IPS-18a (cell line): ENCODE measurements around the gene METTL21C.

Experiments
- H3K27ac ChIP-seq: one replicate; pipeline ENCODE4 v1.5.1; 2013; ENCODE audit warnings: low read length
- H3K27me3 ChIP-seq: one replicate; pipeline ENCODE4 v1.6.1; 2013; ENCODE audit warnings: mild to moderate bottlenecking, low read length; ENCODE audit not compliant: control insufficient read depth, insufficient read depth
- H3K36me3 ChIP-seq: one replicate; pipeline ENCODE4 v1.6.1; 2013; ENCODE audit warnings: low read depth, low read length; ENCODE audit not compliant: control insufficient read depth
- H3K4me1 ChIP-seq: one replicate; pipeline ENCODE4 v1.6.1; 2013; ENCODE audit warnings: low read depth, low read length; ENCODE audit not compliant: control insufficient read depth
- H3K4me3 ChIP-seq: one replicate; pipeline ENCODE4 v1.5.1; 2013; ENCODE audit warnings: low read length
- H3K9ac ChIP-seq: one replicate; pipeline ENCODE4 v1.6.1; 2013; ENCODE audit warnings: mild to moderate bottlenecking, low read length, moderate library complexity
- H3K9me3 ChIP-seq: one replicate; pipeline ENCODE4 v1.6.1; 2013; ENCODE audit warnings: low read depth, low read length; ENCODE audit not compliant: control insufficient read depth

The METTL21C gene

GRCh38 chr13:102680133-102680717, 14.6 kb downstream of the METTL21C start:
- Histone ChIP-seq H3K27ac (no peak overlapping the region), H3K4me1 (no peaks in the 10 kb centered on the region), H3K27me3 (no peaks in the 10 kb centered on the region), H3K4me3 (no peak overlapping the region), H3K9ac (no peak overlapping the region), H3K36me3 (peaks cover 43% of the 10 kb centered on the region), H3K9me3 (no peaks in the 10 kb centered on the region)

GRCh38 chr13:102679449-102680132, 15.3 kb downstream of the METTL21C start:
- Histone ChIP-seq H3K27ac (no peak overlapping the region), H3K9me3 (no peaks in the 10 kb centered on the region), H3K27me3 (no peaks in the 10 kb centered on the region), H3K4me1 (no peaks in the 10 kb centered on the region), H3K9ac (no peak overlapping the region), H3K4me3 (no peak overlapping the region), H3K36me3 (peaks cover 49% of the 10 kb centered on the region)

DNA sequence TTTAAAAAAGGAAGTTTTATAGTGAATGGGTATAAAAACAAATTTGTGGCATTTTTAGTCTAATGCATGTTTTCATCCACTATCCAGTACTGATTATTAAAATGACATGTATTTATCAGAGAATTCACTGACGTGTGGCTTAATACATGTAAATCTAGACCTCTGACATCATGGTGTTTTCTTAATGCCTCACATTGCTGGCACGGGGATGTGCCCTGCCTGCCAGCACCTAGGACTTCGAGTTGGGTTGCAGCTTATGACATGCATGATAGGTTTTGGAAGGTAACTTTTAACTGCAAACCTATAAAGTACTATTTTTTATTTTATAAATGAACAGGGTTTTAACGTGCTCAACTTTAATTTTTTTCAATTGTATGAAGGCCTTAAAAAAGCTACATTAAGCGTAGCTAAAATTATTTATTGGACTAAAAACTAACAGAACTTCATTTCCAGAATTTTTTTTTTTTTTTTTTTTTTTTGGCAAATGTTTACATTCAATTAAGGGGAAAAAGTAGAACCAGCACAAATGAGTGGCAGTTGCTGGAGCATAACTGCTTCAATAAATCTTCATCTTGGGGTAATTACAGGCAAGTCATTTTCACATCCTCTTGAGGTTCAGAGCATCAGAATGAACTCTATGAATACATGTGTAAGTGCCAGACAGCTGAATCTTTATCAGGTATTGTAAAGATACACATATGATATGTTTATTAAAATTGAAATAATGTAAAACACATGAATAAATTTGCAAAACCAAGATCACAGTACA, 16.3 kb downstream of the METTL21C start:
- Histone ChIP-seq H3K4me3 (no peak overlapping the region), H3K27ac (no peak overlapping the region), H3K36me3 (peaks cover 60% of the 10 kb centered on the region), H3K27me3 (no peaks in the 10 kb centered on the region), H3K9ac (no peak overlapping the region), H3K9me3 (no peaks in the 10 kb centered on the region), H3K4me1 (no peaks in the 10 kb centered on the region)

GRCh38 chr13:102677122-102677521, 17.7 kb downstream of the METTL21C start:
- no peak overlapping the region for H3K9ac ChIP-seq
- H3K27me3 ChIP-seq, result no peaks in the 10 kb centered on the region
- H3K9me3 ChIP-seq, result no peaks in the 10 kb centered on the region
- H3K27ac ChIP-seq, result no peak overlapping the region
- no peaks in the 10 kb centered on the region for H3K4me1 ChIP-seq
- H3K36me3 ChIP-seq, result peaks cover 62% of the 10 kb centered on the region
- H3K4me3 ChIP-seq, result no peak overlapping the region

DNA sequence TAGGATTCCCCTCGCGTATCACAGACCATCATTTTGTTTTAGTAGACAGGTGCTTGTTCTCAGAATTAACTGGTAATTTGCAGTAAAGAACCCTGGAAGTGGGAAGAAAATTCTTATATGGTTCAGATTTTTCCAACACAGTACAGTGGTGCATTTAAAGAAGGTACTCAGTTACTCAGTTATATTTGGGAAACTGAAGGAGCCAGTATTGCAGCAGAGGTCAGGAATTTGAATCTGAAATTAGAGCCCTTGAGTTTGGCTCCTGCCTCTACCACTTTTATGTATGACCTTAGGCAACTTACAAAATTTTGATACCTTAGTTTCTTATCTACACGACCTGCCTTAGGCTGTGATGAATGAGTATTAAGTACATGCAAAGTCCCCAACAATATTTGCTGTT, 19.7 kb downstream of the METTL21C start:
- peaks cover 62% of the 10 kb centered on the region for H3K36me3 ChIP-seq
- no peak overlapping the region for H3K9ac ChIP-seq

GRCh38 chr13:102670130-102670529, 24.7 kb downstream of the METTL21C start:
- Histone ChIP-seq H3K27me3 (no peaks in the 10 kb centered on the region), H3K4me1 (no peaks in the 10 kb centered on the region), H3K36me3 (peaks cover 58% of the 10 kb centered on the region), H3K27ac (no peak overlapping the region), H3K9ac (no peak overlapping the region), H3K4me3 (no peak overlapping the region), H3K9me3 (no peaks in the 10 kb centered on the region)

More for the DNA sequence above, 19.7 kb downstream of the METTL21C start:
- Histone ChIP-seq H3K4me1 (no peaks in the 10 kb centered on the region), H3K27me3 (no peaks in the 10 kb centered on the region), H3K27ac (no peak overlapping the region), H3K4me3 (no peak overlapping the region), H3K9me3 (no peaks in the 10 kb centered on the region)

DNA sequence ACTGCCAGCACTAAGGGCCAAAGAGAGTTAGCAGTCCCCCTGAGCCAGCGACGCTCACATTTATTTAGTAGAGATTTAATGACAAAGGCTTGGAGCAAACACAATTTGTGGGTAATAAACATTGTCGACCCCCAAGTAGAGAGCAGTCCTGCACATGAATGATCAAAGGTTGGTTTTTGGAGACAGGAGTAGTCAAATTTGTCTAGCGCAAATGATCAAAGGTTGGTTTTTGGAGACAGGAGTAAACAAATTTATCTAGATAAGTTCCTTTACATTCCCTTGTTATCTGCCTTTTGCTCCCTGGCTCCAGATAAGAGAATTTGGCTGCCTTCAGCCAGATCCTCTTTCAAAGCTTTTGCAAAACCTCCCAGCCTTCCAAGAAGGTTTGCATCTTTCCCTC, 26.9 kb downstream of the METTL21C start:
- Histone ChIP-seq H3K36me3 (peaks cover 49% of the 10 kb centered on the region), H3K27me3 (no peaks in the 10 kb centered on the region), H3K27ac (no peak overlapping the region), H3K4me1 (no peaks in the 10 kb centered on the region), H3K9me3 (no peaks in the 10 kb centered on the region), H3K4me3 (no peak overlapping the region), H3K9ac (no peak overlapping the region)

DNA sequence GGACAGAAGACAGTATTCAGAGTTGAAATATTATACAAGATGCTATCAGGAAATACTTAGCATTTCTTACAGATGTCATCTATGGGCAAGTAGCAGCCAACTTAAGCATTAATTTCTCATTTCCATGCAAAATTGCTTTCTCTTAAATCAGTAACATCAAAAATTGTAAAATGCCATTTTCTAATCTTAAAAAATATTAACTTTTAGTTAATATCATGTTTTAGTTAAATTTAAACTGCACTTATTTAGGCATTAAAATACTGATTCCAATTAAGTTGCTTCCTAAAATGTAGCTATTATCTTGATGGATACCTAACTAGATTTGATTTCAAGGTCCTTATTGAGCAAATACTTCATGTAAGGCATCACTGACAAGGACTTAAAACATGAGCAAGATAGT, 27.8 kb downstream of the METTL21C start:
- Histone ChIP-seq H3K36me3 (peaks cover 49% of the 10 kb centered on the region), H3K9me3 (no peaks in the 10 kb centered on the region), H3K27me3 (no peaks in the 10 kb centered on the region), H3K9ac (no peak overlapping the region), H3K27ac (no peak overlapping the region), H3K4me1 (no peaks in the 10 kb centered on the region), H3K4me3 (no peak overlapping the region)

DNA sequence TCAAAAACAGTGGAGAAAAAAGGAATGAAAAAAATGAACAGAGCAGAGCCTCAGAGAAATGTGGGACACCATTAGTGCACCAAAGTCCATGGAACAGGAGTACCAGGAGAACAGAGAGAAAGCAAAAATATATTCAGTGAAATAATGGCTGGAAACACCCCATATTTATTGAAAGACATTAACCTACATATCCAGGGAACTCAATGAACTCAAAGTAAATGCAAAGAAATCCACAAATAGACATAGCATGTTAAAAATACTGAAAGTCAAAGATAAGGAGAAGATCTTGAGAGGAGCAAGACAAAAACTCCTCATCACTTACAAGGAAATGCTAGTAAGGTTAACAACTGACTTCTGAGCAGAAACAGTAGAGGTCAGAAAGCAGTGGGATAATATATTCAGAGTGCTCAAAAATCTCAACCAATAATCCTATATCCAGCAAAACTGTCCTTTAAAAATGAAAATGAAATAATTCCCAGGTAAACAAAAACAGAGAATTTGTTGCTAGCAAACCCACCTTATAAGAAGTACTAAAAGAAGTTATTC, 35.6 kb downstream of the METTL21C start:
- Histone ChIP-seq H3K9me3 (no peaks in the 10 kb centered on the region), H3K4me1 (no peaks in the 10 kb centered on the region), H3K4me3 (no peak overlapping the region), H3K27ac (no peak overlapping the region), H3K9ac (no peak overlapping the region), H3K36me3 (peaks cover 45% of the 10 kb centered on the region), H3K27me3 (no peaks in the 10 kb centered on the region)

GRCh38 chr13:102658660-102659059, 36.2 kb downstream of the METTL21C start:
- peaks cover 42% of the 10 kb centered on the region for H3K36me3 ChIP-seq
- no peak overlapping the region for H3K4me3 ChIP-seq
- H3K9ac ChIP-seq, result no peak overlapping the region
- no peak overlapping the region for H3K27ac ChIP-seq
- no peaks in the 10 kb centered on the region for H3K9me3 ChIP-seq
- H3K27me3 ChIP-seq, result no peaks in the 10 kb centered on the region
- H3K4me1 ChIP-seq, result no peaks in the 10 kb centered on the region

DNA sequence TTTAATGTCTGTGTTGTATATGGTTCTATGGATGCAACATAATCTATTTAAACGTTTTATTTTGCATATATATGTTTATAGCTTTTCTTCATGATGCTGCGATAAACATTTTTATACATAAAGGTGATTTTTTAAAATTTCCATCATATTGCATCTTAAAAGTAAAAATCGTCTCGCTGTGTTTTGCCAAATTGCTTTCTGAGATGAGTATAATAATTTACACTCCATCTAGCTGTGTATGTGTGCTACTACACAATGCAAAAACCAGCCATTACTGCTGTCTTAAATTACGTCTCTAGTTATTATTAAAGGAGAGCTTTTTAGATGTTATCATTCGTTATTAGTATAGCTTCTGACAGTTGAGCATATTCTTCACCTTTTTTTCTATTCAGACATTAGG, 37.2 kb downstream of the METTL21C start:
- H3K36me3 ChIP-seq, result peaks cover 43% of the 10 kb centered on the region
- H3K9me3 ChIP-seq, result no peaks in the 10 kb centered on the region
- no peaks in the 10 kb centered on the region for H3K4me1 ChIP-seq
- H3K9ac ChIP-seq, result no peak overlapping the region
- H3K27ac ChIP-seq, result no peak overlapping the region
- no peaks in the 10 kb centered on the region for H3K27me3 ChIP-seq
- H3K4me3 ChIP-seq, result no peak overlapping the region
